Bronchial epithelial cell (primary cell): ENCODE measurements around the gene PRDM13. TPM values are rescaled to one million over a fixed set of nuclear protein-coding genes. Genes with fewer than 3 reads are reported as not detected.
"Not testable (repeated sequence)": the region's sequence is repeated elsewhere in the genome, so short reads cannot be mapped to it uniquely, and the experiment has no call there.

Source experiments
- DNase-seq: peaks from one replicate; pipeline ENCODE4 v3.0.0-alpha.2; 2010; ENCODE audit warnings: low read depth
- FAIRE-seq: peaks from 2 replicates; lab custom pipeline; 2011; peaks lifted over from hg19 to GRCh38; lab: Jason Lieb, UNC
- H3K27me3 ChIP-seq: 2 replicates; pipeline ENCODE4 v1.5.1; 2011; ENCODE audit warnings: low read length; ENCODE audit not compliant: control insufficient read depth, insufficient read depth
- H3K36me3 ChIP-seq: 2 replicates; pipeline ENCODE4 v1.5.1; 2011; ENCODE audit warnings: low read length; ENCODE audit not compliant: control insufficient read depth, insufficient read depth
- H3K4me3 ChIP-seq: 2 replicates; pipeline ENCODE4 v1.5.1; 2011; ENCODE audit warnings: mild to moderate bottlenecking, low read depth, low read length, control low read depth
- total RNA-seq: library from RNA; depleted of rRNA; stranded (reverse); fragments of >200 nt; gene quantifications from 2 replicates; pipeline ENCODE4 v1.2.1, GENCODE V29; 2014
- TF ChIP-seq, protein P1 (sequence below): IDR thresholded peaks from 2 replicates; pipeline ENCODE4 v1.5.1; 2011; ENCODE audit warnings: mild to moderate bottlenecking, moderate library complexity, low read length, control low read depth, inconsistent platforms; ENCODE audit not compliant: insufficient read depth, severe bottlenecking

The PRDM13 gene
- total RNA-seq, 1 donor from 2014 or later, result not detected

- H3K27me3 ChIP-seq, result peaks cover 54% of the 10 kb centered on the region
- TF ChIP-seq, protein P1, sequence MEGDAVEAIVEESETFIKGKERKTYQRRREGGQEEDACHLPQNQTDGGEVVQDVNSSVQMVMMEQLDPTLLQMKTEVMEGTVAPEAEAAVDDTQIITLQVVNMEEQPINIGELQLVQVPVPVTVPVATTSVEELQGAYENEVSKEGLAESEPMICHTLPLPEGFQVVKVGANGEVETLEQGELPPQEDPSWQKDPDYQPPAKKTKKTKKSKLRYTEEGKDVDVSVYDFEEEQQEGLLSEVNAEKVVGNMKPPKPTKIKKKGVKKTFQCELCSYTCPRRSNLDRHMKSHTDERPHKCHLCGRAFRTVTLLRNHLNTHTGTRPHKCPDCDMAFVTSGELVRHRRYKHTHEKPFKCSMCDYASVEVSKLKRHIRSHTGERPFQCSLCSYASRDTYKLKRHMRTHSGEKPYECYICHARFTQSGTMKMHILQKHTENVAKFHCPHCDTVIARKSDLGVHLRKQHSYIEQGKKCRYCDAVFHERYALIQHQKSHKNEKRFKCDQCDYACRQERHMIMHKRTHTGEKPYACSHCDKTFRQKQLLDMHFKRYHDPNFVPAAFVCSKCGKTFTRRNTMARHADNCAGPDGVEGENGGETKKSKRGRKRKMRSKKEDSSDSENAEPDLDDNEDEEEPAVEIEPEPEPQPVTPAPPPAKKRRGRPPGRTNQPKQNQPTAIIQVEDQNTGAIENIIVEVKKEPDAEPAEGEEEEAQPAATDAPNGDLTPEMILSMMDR, result no peak
- FAIRE-seq (no peak), DNase-seq (no peak)
- H3K36me3 ChIP-seq, result no peaks in the 10 kb centered on the region
- no peak overlapping the region for H3K4me3 ChIP-seq
Measured at GRCh38 chr6:99617131-99617530, 10.5 kb downstream of the PRDM13 start.

GRCh38 chr6:99618649-99619408 lies 12.2 kb downstream of the PRDM13 start:
- Histone ChIP-seq H3K27me3 (peaks cover 41% of the 10 kb centered on the region), H3K4me3 (no peak overlapping the region), H3K36me3 (no peaks in the 10 kb centered on the region)
- DNase-seq (no peak), FAIRE-seq (no peak)
- TF ChIP-seq, protein P1, result no peak

- no peak for FAIRE-seq
Measured at GRCh38 chr6:99619409-99619762, 12.8 kb downstream of the PRDM13 start.

GRCh38 chr6:99622044-99622443 lies 15.4 kb downstream of the PRDM13 start:
- H3K27me3 ChIP-seq, result peaks cover 28% of the 10 kb centered on the region
- H3K36me3 ChIP-seq, DNase-seq, H3K4me3 ChIP-seq, FAIRE-seq: not testable (repeated sequence)

More at GRCh38 chr6:99619409-99619762, 12.8 kb downstream of the PRDM13 start:
- H3K36me3 ChIP-seq, result no peaks in the 10 kb centered on the region
- TF ChIP-seq, protein P1, result no peak
- H3K27me3 ChIP-seq, result peaks cover 35% of the 10 kb centered on the region
- DNase-seq, result no peak
- no peak overlapping the region for H3K4me3 ChIP-seq

DNA sequence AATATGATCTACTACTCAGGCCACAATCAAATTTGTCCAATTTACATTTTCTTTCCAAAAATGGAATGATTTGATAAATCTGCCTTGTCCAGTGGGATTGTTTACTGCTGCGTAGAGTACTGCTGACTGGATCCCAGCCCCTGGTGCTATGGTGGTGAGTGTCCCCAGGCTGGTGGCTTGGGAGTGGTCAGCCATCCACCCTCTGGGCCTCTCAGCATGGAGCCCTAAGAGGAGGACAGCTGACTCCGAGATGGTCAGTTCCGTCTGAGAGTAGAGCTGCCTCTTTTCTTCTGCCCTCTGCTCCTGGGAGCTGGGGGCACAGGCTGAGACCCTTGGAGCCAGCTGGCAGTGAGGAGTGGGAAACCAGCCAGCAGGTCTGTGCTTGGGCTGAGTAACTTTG lies 22.7 kb downstream of the PRDM13 start:
- Histone ChIP-seq H3K27me3 (peaks cover 2% of the 10 kb centered on the region), H3K4me3 (no peak overlapping the region), H3K36me3 (no peaks in the 10 kb centered on the region)
- TF ChIP-seq, protein P1, result no peak
- no peak for FAIRE-seq
- DNase-seq, result no peak

DNA sequence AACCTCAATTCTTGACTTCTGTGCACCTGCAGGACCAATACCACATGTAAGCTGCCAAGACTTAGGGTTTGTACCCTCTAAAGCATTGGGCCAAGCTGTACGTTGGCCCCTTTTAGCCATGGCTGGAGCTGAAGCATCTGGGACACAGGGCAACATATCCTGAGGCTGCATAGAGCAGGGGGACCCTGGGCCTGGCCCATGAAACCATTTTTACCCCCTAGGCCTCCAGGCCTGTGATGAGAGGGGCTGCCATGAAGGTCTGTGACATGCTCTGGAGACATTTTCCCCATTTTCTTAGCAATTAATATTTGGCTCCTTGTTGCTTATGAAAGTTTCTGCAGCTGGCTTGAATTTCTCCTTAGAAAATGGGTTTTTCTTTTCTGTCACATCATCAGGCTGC lies 31.0 kb downstream of the PRDM13 start:
- DNase-seq (no peak), FAIRE-seq (no peak)
- TF ChIP-seq, protein P1, result no peak
- H3K4me3 ChIP-seq, result no peak overlapping the region
- no peaks in the 10 kb centered on the region for H3K36me3 ChIP-seq
- H3K27me3 ChIP-seq, result no peaks in the 10 kb centered on the region

DNA sequence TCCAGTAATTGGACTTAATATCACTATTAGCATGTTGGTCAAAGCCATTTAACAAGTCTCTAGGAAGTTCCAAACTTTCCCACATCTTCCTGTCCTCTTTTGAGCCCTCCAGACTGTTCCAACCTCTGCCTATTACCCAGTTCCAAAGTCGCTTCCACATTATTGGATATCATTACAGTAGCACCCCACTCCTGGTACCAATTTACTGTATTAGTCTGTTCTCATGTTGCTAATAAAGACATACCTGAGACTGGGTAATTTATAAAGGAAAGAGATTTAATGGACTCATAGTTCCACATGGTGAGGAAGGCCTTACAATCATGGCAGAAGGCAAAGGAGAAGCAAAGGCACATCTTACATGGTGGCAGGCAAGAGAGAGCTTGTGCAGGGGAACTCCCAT lies 31.7 kb downstream of the PRDM13 start:
- not testable (repeated sequence) for H3K27me3 ChIP-seq, DNase-seq, H3K36me3 ChIP-seq, H3K4me3 ChIP-seq, FAIRE-seq
